Posterior vena cava (tissue), 2 donors: ENCODE results near the gene INSRR. TPM values are rescaled to one million over a fixed set of nuclear protein-coding genes. Genes with fewer than 3 reads are reported as not detected.

ENCODE experiments used
- DNase-seq: peaks from one replicate; pipeline ENCODE4 v3.0.0-alpha.2; 2020; ENCODE audit warnings: low spot score
- intact Hi-C, 2 donors: fragments of 100-400 bp; cut with DNase I; formaldehyde crosslinking; loops; one replicate each; pipeline versions ENCODE4 v1.14.1 to v1.14.2; 2022 to 2023
- total RNA-seq, 2 donors: library from RNA; stranded (reverse); fragmentation: NEBNext Ultra II Directional; extraction: Animal tissue kit (Norgen Biotek cat#: 25700); gene quantifications; one replicate each; pipeline ENCODE4 v1.2.1, GENCODE V29; 2021
- donor health status: DM: yes; HTN: yes; CAD: no.
- donor health status: DM: yes; HTN: yes; CAD: no.

Gene INSRR
- total RNA-seq, 2 donors from 2014 or later, result 0.19 to 0.23 TPM

GRCh38 chr1:156860113-156860627 lies 1.3 kb upstream of the INSRR start:
- DNase-seq, result peak; percentile 85
- intact Hi-C loops, result loop anchor here in 1 of 2 donors (10.0 kb wide), 1 partner anchor 65 kb away; no protein-coding TSS in a partner anchor

- no peak for DNase-seq
- intact Hi-C loops, result loop anchor here in 1 of 2 donors (10.0 kb wide), 1 partner anchor 65 kb away; no protein-coding TSS in a partner anchor
These were observed 701 bp upstream of the INSRR start for GRCh38 chr1:156859523-156860112.

GRCh38 chr1:156858555-156858956 lies 361 bp downstream of the INSRR start:
- no peak for DNase-seq
- intact Hi-C loops, result no loop called here

- DNase-seq, result no peak
- intact Hi-C loops, result no loop called here
These were observed 1.4 kb downstream of the INSRR start for GRCh38 chr1:156857532-156857931.

- intact Hi-C loops, result no loop called here
These were observed 2.6 kb downstream of the INSRR start for GRCh38 chr1:156856282-156856785.

GRCh38 chr1:156854634-156855033 lies 4.3 kb downstream of the INSRR start:
- no peak for DNase-seq
- intact Hi-C loops, result no loop called here

More at GRCh38 chr1:156856282-156856785, 2.6 kb downstream of the INSRR start:
- DNase-seq, result no peak

- intact Hi-C loops, result no loop called here
- DNase-seq, result no peak
These were observed 5.2 kb downstream of the INSRR start for GRCh38 chr1:156853761-156854160.

GRCh38 chr1:156852418-156852874 lies 6.5 kb downstream of the INSRR start:
- intact Hi-C loops, result no loop called here
- DNase-seq, result peak; percentile 88

- DNase-seq, result no peak
- intact Hi-C loops, result no loop called here
These were observed 7.0 kb downstream of the INSRR start for GRCh38 chr1:156851779-156852417.

- intact Hi-C loops, result no loop called here
- no peak for DNase-seq
These were observed 9.8 kb downstream of the INSRR start for GRCh38 chr1:156849151-156849496.

- no peak for DNase-seq
- intact Hi-C loops, result no loop called here
These were observed 10.3 kb downstream of the INSRR start for GRCh38 chr1:156848461-156849150.

- intact Hi-C loops, result no loop called here
- DNase-seq, result no peak
These were observed 11.1 kb downstream of the INSRR start for GRCh38 chr1:156847591-156848460.

GRCh38 chr1:156846643-156847042 lies 12.3 kb downstream of the INSRR start:
- intact Hi-C loops, result no loop called here
- DNase-seq, result no peak

- intact Hi-C loops, result no loop called here
- no peak for DNase-seq
These were observed 12.9 kb downstream of the INSRR start for GRCh38 chr1:156845953-156846545.

GRCh38 chr1:156845055-156845952 lies 13.6 kb downstream of the INSRR start:
- DNase-seq, result no peak
- intact Hi-C loops, result no loop called here

GRCh38 chr1:156844638-156845037 lies 14.3 kb downstream of the INSRR start:
- intact Hi-C loops, result no loop called here
- no peak for DNase-seq

- intact Hi-C loops, result no loop called here
- DNase-seq, result no peak
These were observed 14.8 kb downstream of the INSRR start for GRCh38 chr1:156844102-156844501.
